Endodermal cell (in vitro differentiated cells): Measurements from ENCODE around the gene MPPED2. TPM values are rescaled to one million over a fixed set of nuclear protein-coding genes. Genes with fewer than 3 reads are reported as not detected.

ENCODE experiments used
- DNase-seq: peaks from one replicate; pipeline ENCODE4 v3.0.0-alpha.2; 2017
- H3K27ac ChIP-seq: 2 replicates; pipeline ENCODE4 v1.5.1; 2013; ENCODE audit warnings: mild to moderate bottlenecking, low read depth, low read length, moderate library complexity
- H3K27me3 ChIP-seq: 2 replicates; pipeline ENCODE4 v1.6.1; 2013; ENCODE audit warnings: mild to moderate bottlenecking, low read length, moderate library complexity; ENCODE audit not compliant: insufficient read depth, control insufficient read depth, poor library complexity, severe bottlenecking
- H3K36me3 ChIP-seq: 2 replicates; pipeline ENCODE4 v1.7.0; 2013; ENCODE audit warnings: mild to moderate bottlenecking, low read length, moderate library complexity; ENCODE audit not compliant: control insufficient read depth, insufficient read depth
- H3K4me1 ChIP-seq: one replicate; pipeline ENCODE4 v1.7.0; 2013; ENCODE audit warnings: low read length; ENCODE audit not compliant: control insufficient read depth, insufficient read depth
- H3K4me3 ChIP-seq: 2 replicates; pipeline ENCODE4 v1.5.1; 2013; ENCODE audit warnings: mild to moderate bottlenecking, low read length, moderate library complexity
- H3K9ac ChIP-seq: 2 replicates; pipeline ENCODE4 v1.6.1; 2013; ENCODE audit warnings: mild to moderate bottlenecking, low read length, moderate library complexity; ENCODE audit not compliant: poor library complexity, severe bottlenecking; ENCODE audit errors: extremely low read depth
- H3K9me3 ChIP-seq: 2 replicates; pipeline ENCODE4 v1.6.1; 2013; ENCODE audit warnings: mild to moderate bottlenecking, low read length, moderate library complexity; ENCODE audit not compliant: control insufficient read depth
- H3K27ac Mint-ChIP-seq: 2 replicates; pipeline ENCODE4 v1.8.0; 2020; ENCODE audit warnings: mixed read lengths
- H3K27me3 Mint-ChIP-seq: 2 replicates; pipeline ENCODE4 v1.8.0; 2021; ENCODE audit warnings: mild to moderate bottlenecking, mixed read lengths; ENCODE audit not compliant: insufficient read depth
- H3K36me3 Mint-ChIP-seq: 2 replicates; pipeline ENCODE4 v1.8.0; 2020; ENCODE audit warnings: low read depth, mixed read lengths
- H3K4me1 Mint-ChIP-seq: 2 replicates; pipeline ENCODE4 v1.8.0; 2020; ENCODE audit warnings: mixed read lengths
- H3K4me3 Mint-ChIP-seq: 2 replicates; pipeline ENCODE4 v1.8.0; 2020; ENCODE audit warnings: mild to moderate bottlenecking, moderate library complexity, mixed read lengths
- H3K9me3 Mint-ChIP-seq: 2 replicates; pipeline ENCODE4 v1.8.0; 2020; ENCODE audit warnings: mild to moderate bottlenecking, mixed read lengths
- CTCF ChIP-seq: fragments of 200-600 bp; sonication (generic); conservative IDR thresholded peaks from 2 replicates; pipeline ENCODE4 v1.5.0; 2021; ENCODE audit warnings: antibody characterized with exemption, mild to moderate bottlenecking
- WGBS, 2 experiments: methylation state at CpG; one replicate each; pipeline versions ENCODE4 v1.1.5 to v1.1.7; 2013; ENCODE audit warnings: missing lambda C conversion rate in 2 of 2, mixed read lengths in 1 of 2; ENCODE audit not compliant: insufficient coverage in 1 of 2, insufficient read length in 1 of 2; 5-methylcytosine and 5-hydroxymethylcytosine counted together
- total RNA-seq, 2 donors: library from RNA; stranded (reverse); fragmentation: NEBNext Ultra II Directional in 1 of 2; extraction: Animal tissue kit (Norgen Biotek cat#: 25700) in 1 of 2; gene quantifications; 2 replicates in 1 of 2; 3 replicates in 1 of 2; pipeline ENCODE4 v1.2.1, GENCODE V29; 2021

Gene MPPED2
- total RNA-seq, 2 donors from 2014 or later: 1.5 to 16.4 TPM

- no peaks in the 10 kb centered on the region for H3K27me3 Mint-ChIP-seq
- no peak for DNase-seq
- no peaks in the 10 kb centered on the region for H3K27me3 ChIP-seq
- no peak overlapping the region for H3K9ac ChIP-seq
- H3K9me3 ChIP-seq: no peaks in the 10 kb centered on the region
- TF ChIP-seq CTCF: no peak
- H3K27ac ChIP-seq: no peak overlapping the region
- no peak overlapping the region for H3K4me3 Mint-ChIP-seq
- peaks cover 2% of the 10 kb centered on the region for H3K36me3 Mint-ChIP-seq
- H3K36me3 ChIP-seq: no peaks in the 10 kb centered on the region
- H3K4me1 Mint-ChIP-seq: peaks cover 6% of the 10 kb centered on the region
- H3K27ac Mint-ChIP-seq: no peak overlapping the region
- H3K4me1 ChIP-seq: no peaks in the 10 kb centered on the region
- WGBS, 2 experiments: 95 to 100% methylated on average over 1 to 2 of the region's 2 CpGs
- no peak overlapping the region for H3K4me3 ChIP-seq
- no peaks in the 10 kb centered on the region for H3K9me3 Mint-ChIP-seq
These were observed 114.9 kb downstream of the MPPED2 start for GRCh38 chr11:30471244-30471643.

- TF ChIP-seq CTCF: no peak
- Histone ChIP-seq H3K4me1 (no peaks in the 10 kb centered on the region), H3K36me3 (no peaks in the 10 kb centered on the region), H3K9ac (no peak overlapping the region), H3K4me3 (no peak overlapping the region), H3K9me3 (no peaks in the 10 kb centered on the region), H3K27me3 (no peaks in the 10 kb centered on the region), H3K27ac (no peak overlapping the region)
- DNase-seq: no peak
- no peaks in the 10 kb centered on the region for H3K27me3 Mint-ChIP-seq
- no peak overlapping the region for H3K27ac Mint-ChIP-seq
- H3K4me1 Mint-ChIP-seq: peaks cover 9% of the 10 kb centered on the region
- H3K4me3 Mint-ChIP-seq: no peak overlapping the region
- no peaks in the 10 kb centered on the region for H3K9me3 Mint-ChIP-seq
- no peaks in the 10 kb centered on the region for H3K36me3 Mint-ChIP-seq
- 86% methylated on average over 2 of the region's 2 CpGs; no CpG with 5 or more reads in 1 of the 2 experiments for WGBS, 2 experiments
These were observed 117.3 kb downstream of the MPPED2 start for GRCh38 chr11:30468881-30469280.

GRCh38 chr11:30467176-30467575, 119.0 kb downstream of the MPPED2 start:
- DNase-seq: no peak
- H3K4me3 Mint-ChIP-seq: no peak overlapping the region
- no peaks in the 10 kb centered on the region for H3K36me3 ChIP-seq
- H3K4me3 ChIP-seq: no peak overlapping the region
- no peak overlapping the region for H3K27ac ChIP-seq
- peaks cover 18% of the 10 kb centered on the region for H3K4me1 Mint-ChIP-seq
- H3K27me3 Mint-ChIP-seq: no peaks in the 10 kb centered on the region
- H3K9me3 Mint-ChIP-seq: no peaks in the 10 kb centered on the region
- no peaks in the 10 kb centered on the region for H3K9me3 ChIP-seq
- no peak overlapping the region for H3K9ac ChIP-seq
- H3K4me1 ChIP-seq: no peaks in the 10 kb centered on the region
- TF ChIP-seq CTCF: no peak
- H3K36me3 Mint-ChIP-seq: no peaks in the 10 kb centered on the region
- no peaks in the 10 kb centered on the region for H3K27me3 ChIP-seq
- no peak overlapping the region for H3K27ac Mint-ChIP-seq
